ENCODE measurements around the gene TSPAN32. TPM values are rescaled to one million over a fixed set of nuclear protein-coding genes. Genes with fewer than 3 reads are reported as not detected.

Gene TSPAN32
- total RNA-seq, 1 experiment from 2014 or later: not detected

- no peak overlapping the region for H3K4me3 Mint-ChIP-seq (ENCODE audit: unreplicated experiment)
- ChIA-PET CTCF (interaction anchor here (1.3 kb wide), 1 partner anchor 12 kb away, joined by 3 read pairs; no protein-coding TSS in a partner anchor), POLR2A (no interaction called here)
- H3K27me3 Mint-ChIP-seq (ENCODE audit: insufficient read depth, unreplicated experiment): no peaks in the 10 kb centered on the region
- intact Hi-C loops (cut with micrococcal nuclease): no loop called here
- DNase-seq (ENCODE audit: unreplicated experiment): no peak
- H3K9me3 Mint-ChIP-seq (ENCODE audit: unreplicated experiment): peaks cover 14% of the 10 kb centered on the region
- no peak for TF ChIP-seq CTCF (IDR thresholded peaks at IDR 0.05; ENCODE audit: unreplicated experiment)
- H3K27ac Mint-ChIP-seq (ENCODE audit: low read depth, unreplicated experiment): no peak overlapping the region
- H3K4me1 Mint-ChIP-seq (ENCODE audit: insufficient read depth, unreplicated experiment): no peaks in the 10 kb centered on the region
- no peaks in the 10 kb centered on the region for H3K36me3 Mint-ChIP-seq (ENCODE audit: insufficient read depth, unreplicated experiment)
- BruUV-seq (replicated peaks): no TSS peak
These were observed 47.2 kb downstream of the TSPAN32 start for GRCh38 chr11:2348986-2349385.

GRCh38 chr11:2351701-2352100 lies 49.9 kb downstream of the TSPAN32 start:
- ChIA-PET POLR2A (no interaction called here), CTCF (interaction anchor here (0.7 kb wide), 1 partner anchor 48 kb away, joined by 3 read pairs; no protein-coding TSS in a partner anchor)
- intact Hi-C loops (cut with micrococcal nuclease): no loop called here
- DNase-seq (ENCODE audit: unreplicated experiment): no peak
- Mint-ChIP-seq H3K27me3 (ENCODE audit: insufficient read depth, unreplicated experiment) (no peaks in the 10 kb centered on the region), H3K9me3 (ENCODE audit: unreplicated experiment) (peaks cover 14% of the 10 kb centered on the region), H3K4me1 (ENCODE audit: insufficient read depth, unreplicated experiment) (peaks cover 7% of the 10 kb centered on the region), H3K27ac (ENCODE audit: low read depth, unreplicated experiment) (no peak overlapping the region), H3K36me3 (ENCODE audit: insufficient read depth, unreplicated experiment) (no peaks in the 10 kb centered on the region), H3K4me3 (ENCODE audit: unreplicated experiment) (no peak overlapping the region)
- no TSS peak for BruUV-seq (replicated peaks)
- TF ChIP-seq CTCF (IDR thresholded peaks at IDR 0.05; ENCODE audit: unreplicated experiment): no peak

GRCh38 chr11:2352420-2352819 lies 50.6 kb downstream of the TSPAN32 start:
- Mint-ChIP-seq H3K27ac (ENCODE audit: low read depth, unreplicated experiment) (no peak overlapping the region), H3K4me1 (ENCODE audit: insufficient read depth, unreplicated experiment) (peaks cover 7% of the 10 kb centered on the region), H3K36me3 (ENCODE audit: insufficient read depth, unreplicated experiment) (no peaks in the 10 kb centered on the region), H3K4me3 (ENCODE audit: unreplicated experiment) (no peak overlapping the region), H3K9me3 (ENCODE audit: unreplicated experiment) (peaks cover 14% of the 10 kb centered on the region), H3K27me3 (ENCODE audit: insufficient read depth, unreplicated experiment) (no peaks in the 10 kb centered on the region)
- no TSS peak for BruUV-seq (replicated peaks)
- intact Hi-C loops (cut with micrococcal nuclease): no loop called here
- ChIA-PET CTCF (no interaction called here), POLR2A (interaction anchor here (0.7 kb wide), 1 partner anchor 130 kb away, joined by 5 read pairs; no protein-coding TSS in a partner anchor)
- no peak for TF ChIP-seq CTCF (IDR thresholded peaks at IDR 0.05; ENCODE audit: unreplicated experiment)
- no peak for DNase-seq (ENCODE audit: unreplicated experiment)

GRCh38 chr11:2355000-2355644 lies 53.3 kb downstream of the TSPAN32 start:
- no peak overlapping the region for H3K27ac Mint-ChIP-seq (ENCODE audit: low read depth, unreplicated experiment)
- intact Hi-C loops (cut with micrococcal nuclease): no loop called here
- peak; percentile 59 for DNase-seq (ENCODE audit: unreplicated experiment)
- no peaks in the 10 kb centered on the region for H3K9me3 Mint-ChIP-seq (ENCODE audit: unreplicated experiment)
- no peak overlapping the region for H3K4me3 Mint-ChIP-seq (ENCODE audit: unreplicated experiment)
- no TSS peak for BruUV-seq (replicated peaks)
- ChIA-PET POLR2A (no interaction called here), CTCF (interaction anchor here (0.5 kb wide), 1 partner anchor 68 kb away, joined by 3 read pairs; no protein-coding TSS in a partner anchor)
- no peaks in the 10 kb centered on the region for H3K36me3 Mint-ChIP-seq (ENCODE audit: insufficient read depth, unreplicated experiment)
- H3K27me3 Mint-ChIP-seq (ENCODE audit: insufficient read depth, unreplicated experiment): no peaks in the 10 kb centered on the region
- peaks cover 7% of the 10 kb centered on the region for H3K4me1 Mint-ChIP-seq (ENCODE audit: insufficient read depth, unreplicated experiment)
- no peak for TF ChIP-seq CTCF (IDR thresholded peaks at IDR 0.05; ENCODE audit: unreplicated experiment)
